ENCODE measurements around the gene MAP2K3.

The MAP2K3 gene

GRCh38 chr17:21284319-21285163 is at the start of gene MAP2K3:
TSS of gene MAP2K3 (plus strand) at chr17:21284711. CDS start at chr17:21284921, 210 bp downstream.
- DNase-seq (ENCODE audit: low spot score): peak; percentile 93

GRCh38 chr17:21235921-21236320 is 48.6 kb upstream of the MAP2K3 start:
- DNase-seq (ENCODE audit: low spot score): no peak

DNA sequence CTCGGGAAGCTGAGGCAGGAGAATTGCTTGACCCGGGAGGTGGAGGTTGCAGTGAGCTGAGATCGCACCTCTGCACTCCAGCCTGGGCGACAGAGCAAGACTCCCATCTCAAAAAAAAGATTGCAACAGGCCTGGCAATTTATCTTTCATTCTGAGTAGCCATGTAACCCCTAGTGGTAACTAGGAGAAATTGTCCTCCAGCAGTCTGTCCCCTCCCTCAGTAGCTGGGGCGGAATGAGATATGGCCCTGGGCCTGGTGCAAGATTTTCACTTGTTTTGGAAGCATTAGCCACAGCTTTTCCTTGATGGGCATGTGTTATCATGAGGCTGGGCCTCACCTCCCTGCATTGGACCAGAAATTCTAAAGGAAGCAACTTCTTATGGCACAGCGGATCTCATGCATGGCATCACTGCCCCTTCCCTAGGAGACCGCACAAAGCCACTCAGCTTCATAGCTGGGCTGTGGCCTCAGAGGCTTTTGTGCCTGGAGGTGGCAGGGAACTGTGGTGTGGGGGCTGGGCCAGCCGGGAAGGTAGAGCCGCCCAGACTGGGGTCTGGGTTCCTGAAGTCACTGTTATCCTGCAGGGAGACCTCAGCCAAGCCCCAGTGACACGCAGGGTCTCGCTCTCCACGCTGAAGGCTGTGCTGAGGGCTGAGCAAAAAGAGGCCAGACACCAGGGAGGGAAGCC is 44.7 kb upstream of the MAP2K3 start:
- peak; percentile 37 for DNase-seq (ENCODE audit: low spot score)

DNA sequence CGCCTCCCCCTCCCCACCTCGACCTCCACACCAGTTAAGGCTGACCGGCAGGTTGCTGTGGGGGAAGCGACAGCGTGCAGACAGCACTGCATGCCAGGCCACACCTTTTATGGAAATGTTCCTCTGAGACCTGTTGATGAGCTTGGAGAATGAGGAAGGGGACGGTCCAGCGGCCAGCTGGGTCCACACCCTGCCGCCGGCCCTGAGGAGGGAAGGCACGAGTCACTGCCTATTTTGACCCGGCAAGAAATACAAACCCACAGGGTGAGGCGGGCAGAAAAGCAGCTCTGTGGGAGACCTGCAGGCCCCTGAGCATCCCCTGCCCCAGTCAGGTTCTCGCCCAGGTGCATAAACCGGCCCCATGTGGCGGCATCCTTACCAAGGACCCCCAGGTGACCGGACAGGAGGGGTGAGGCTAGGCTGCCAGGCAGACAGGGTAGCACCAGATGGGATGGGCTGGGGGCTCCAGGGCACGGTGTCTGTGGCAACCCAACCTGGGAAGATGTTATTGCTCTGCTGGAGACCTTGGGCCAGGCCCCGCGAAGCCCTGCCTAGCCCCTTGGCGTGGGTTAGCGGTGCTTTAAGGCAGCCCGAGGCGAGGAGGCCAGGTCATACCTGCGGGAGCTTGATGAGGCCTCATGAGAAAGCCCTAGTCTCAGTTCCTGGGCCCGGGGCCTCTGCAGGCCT is 44.0 kb upstream of the MAP2K3 start:
- DNase-seq (ENCODE audit: low spot score): no peak

DNA sequence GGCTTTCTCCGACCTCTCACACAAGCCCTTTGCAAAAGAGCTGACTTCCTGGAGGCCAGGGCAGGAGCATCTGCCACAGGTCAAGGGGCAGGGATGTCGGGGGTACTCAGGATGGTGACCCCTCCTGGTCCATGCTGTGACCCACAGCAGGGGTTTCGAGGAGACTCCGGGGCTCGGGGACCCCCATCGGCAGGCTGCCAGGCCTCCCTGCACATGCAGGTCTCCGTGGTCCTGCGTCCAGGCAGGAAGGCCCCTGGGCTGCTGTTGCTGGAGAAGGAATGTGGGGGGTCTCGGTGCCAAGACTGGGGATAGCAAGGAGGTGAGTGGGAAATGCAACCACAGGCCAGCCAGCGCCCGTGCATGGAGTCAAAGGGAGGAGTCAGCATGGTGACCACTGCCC is 42.9 kb upstream of the MAP2K3 start:
- DNase-seq (ENCODE audit: low spot score): no peak

GRCh38 chr17:21242026-21242697 is 42.3 kb upstream of the MAP2K3 start:
- no peak for DNase-seq (ENCODE audit: low spot score)

GRCh38 chr17:21242780-21243515 is 41.6 kb upstream of the MAP2K3 start:
- DNase-seq (ENCODE audit: low spot score): no peak

GRCh38 chr17:21243516-21244303 is 40.8 kb upstream of the MAP2K3 start:
- DNase-seq (ENCODE audit: low spot score): no peak

- DNase-seq (ENCODE audit: low spot score): no peak
These were observed 38.8 kb upstream of the MAP2K3 start for GRCh38 chr17:21245639-21246084.

DNA sequence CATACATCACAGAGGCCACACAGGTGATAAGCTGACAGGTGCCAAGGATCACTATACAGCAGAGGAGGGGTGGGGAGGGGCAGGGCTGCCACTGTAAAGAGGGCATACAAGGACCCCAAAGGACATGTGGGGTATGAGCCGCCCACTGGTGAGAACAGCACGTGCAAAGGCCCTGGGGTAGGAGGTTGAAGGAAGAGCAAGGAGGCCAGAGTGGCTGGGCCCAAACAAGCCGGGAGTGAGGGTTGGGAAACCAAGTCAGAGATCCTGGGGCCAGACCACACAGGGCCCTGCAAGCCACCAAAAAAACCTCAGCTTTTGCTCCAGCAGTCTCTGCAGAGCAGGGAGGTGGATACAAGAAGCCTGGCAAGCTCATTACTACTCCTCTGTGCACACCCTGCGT is 37.8 kb upstream of the MAP2K3 start:
- DNase-seq (ENCODE audit: low spot score): no peak

- no peak for DNase-seq (ENCODE audit: low spot score)
These were observed 36.8 kb upstream of the MAP2K3 start for GRCh38 chr17:21247552-21248258.

- DNase-seq (ENCODE audit: low spot score): no peak
These were observed 36.0 kb upstream of the MAP2K3 start for GRCh38 chr17:21248500-21248899.

- no peak for DNase-seq (ENCODE audit: low spot score)
These were observed 35.3 kb upstream of the MAP2K3 start for GRCh38 chr17:21249086-21249795.

DNA sequence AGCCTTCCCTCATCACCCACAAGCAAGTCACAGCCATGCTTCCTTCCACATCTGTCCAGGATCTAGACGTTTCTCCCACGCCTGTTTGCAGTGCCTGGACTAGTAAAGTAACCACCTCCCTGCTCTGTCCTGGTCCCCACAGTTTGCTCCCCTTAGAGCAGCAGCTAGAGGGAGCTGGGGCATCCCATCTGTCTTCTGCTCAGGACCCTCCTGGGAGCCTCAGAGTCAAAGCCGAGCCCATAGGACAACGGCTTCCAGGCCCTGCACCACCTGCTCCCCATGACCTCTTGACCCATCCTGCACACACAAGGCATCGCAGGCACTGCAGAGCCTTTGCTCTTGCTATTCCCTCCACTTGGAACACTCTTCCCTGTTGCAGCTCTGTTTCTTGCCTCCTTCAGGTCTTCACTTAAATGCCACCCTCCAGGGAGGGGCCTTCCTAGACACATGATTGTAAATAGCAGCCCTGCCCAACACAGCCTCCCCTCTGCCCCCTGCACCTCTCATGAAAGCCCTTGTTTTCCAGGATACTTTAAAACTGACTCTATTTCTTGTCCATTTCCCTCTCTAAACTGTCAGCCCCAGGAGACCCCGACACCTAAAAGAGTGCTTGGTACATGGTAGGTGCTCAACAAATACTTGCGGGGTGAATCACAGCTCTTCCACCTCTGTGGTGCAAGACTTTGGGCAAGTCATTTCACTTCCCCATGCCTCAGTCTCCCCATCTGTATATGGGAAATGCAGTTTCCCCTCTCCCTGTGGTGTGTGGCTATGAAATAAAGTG is 34.4 kb upstream of the MAP2K3 start:
- DNase-seq (ENCODE audit: low spot score): no peak

DNA sequence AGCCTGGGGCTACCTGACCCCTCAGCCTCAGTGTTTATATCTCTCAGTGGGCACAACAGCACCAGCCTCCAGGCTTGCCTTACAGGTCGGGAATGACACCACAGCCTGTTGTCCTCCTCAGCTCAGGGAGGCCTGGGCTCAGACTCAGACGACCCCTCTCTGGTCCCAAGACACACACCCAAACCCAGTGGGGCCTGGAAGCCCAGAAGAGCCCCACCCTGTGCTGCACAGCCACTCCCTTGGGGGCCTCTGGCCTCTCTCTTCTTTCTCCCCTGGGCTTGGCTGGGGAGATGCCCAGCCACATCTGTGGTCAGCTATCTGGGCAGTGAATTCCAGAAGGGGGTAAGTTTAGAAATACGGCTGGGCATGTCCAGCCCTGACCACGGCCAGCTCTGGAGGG is 33.7 kb upstream of the MAP2K3 start:
- no peak for DNase-seq (ENCODE audit: low spot score)

DNA sequence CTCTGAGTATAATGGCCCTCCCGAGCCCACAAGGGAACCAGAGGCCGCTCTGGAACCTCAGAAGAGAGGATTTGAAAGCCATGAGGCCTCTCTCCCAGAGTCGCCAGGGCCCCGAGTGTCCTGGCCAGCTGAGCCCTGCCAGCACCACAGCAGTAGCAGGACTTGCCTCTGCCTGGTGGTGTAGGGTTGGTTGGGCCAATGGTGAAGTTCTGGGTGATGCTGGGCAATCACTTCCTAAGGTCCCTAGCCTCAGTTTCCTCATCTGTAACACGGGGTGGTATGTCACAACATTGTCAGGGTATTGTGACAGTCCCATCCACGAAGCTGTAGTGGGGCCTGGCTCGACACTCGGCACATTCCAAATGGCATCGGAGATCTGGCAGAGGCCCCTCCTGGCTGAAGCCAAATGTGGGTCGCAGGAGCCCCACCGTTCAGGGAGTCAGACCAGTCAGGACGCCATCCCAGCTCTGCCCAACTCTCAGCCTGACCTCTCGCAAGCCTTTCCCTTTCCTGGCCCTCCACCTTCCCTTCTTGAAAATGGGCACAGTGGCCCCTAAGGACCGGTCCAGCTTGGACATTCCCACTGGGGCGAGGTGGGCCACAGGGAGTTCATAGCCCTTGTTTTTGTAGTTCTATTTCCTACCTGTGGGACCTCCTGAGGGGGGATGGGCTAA is 33.0 kb upstream of the MAP2K3 start:
- DNase-seq (ENCODE audit: low spot score): no peak

- no peak for DNase-seq (ENCODE audit: low spot score)
These were observed 32.2 kb upstream of the MAP2K3 start for GRCh38 chr17:21252289-21252795.

Measured in NAMALWA (cell line).